GM12891 (cell line): ENCODE measurements around the gene INPP5B.
A peak's percentile ranks its signal among the peaks of the same experiment; 100 is the strongest.
"Not testable (repeated sequence)": the region's sequence is repeated elsewhere in the genome, so short reads cannot be mapped to it uniquely, and the experiment has no call there.

Experiments used
- DNase-seq: peaks from one replicate; pipeline ENCODE4 v3.0.0; 2011; ENCODE audit warnings: low spot score; ENCODE audit not compliant: insufficient read length
- FAIRE-seq: peaks from 2 replicates; lab custom pipeline; 2011; peaks lifted over from hg19 to GRCh38; lab: Jason Lieb, UNC
- PAX5 ChIP-seq: IDR thresholded peaks from 2 replicates; pipeline ENCODE4 v1.6.1; 2011; ENCODE audit warnings: low read length, moderate library complexity, mild to moderate bottlenecking; ENCODE audit not compliant: insufficient read depth, severe bottlenecking
- POLR2A ChIP-seq: IDR thresholded peaks from 2 replicates; pipeline ENCODE4 v1.6.1; 2011; ENCODE audit warnings: low read depth, low read length, control low read depth
- POLR2AphosphoS5 ChIP-seq: IDR thresholded peaks from 2 replicates; pipeline ENCODE4 v1.6.1; 2011; ENCODE audit warnings: low read depth, low read length, control low read depth
- POU2F2 ChIP-seq: IDR thresholded peaks from 2 replicates; pipeline ENCODE4 v1.6.1; 2011; ENCODE audit warnings: low read depth, mild to moderate bottlenecking, control low read depth, low read length, moderate library complexity
- SPI1 ChIP-seq: IDR thresholded peaks from 2 replicates; pipeline ENCODE4 v1.6.1; 2011; ENCODE audit warnings: low read depth, low read length, control low read depth
- TAF1 ChIP-seq: IDR thresholded peaks from 2 replicates; pipeline ENCODE4 v1.6.1; 2011; ENCODE audit warnings: low read depth, low read length, control low read depth

INPP5B gene

DNA sequence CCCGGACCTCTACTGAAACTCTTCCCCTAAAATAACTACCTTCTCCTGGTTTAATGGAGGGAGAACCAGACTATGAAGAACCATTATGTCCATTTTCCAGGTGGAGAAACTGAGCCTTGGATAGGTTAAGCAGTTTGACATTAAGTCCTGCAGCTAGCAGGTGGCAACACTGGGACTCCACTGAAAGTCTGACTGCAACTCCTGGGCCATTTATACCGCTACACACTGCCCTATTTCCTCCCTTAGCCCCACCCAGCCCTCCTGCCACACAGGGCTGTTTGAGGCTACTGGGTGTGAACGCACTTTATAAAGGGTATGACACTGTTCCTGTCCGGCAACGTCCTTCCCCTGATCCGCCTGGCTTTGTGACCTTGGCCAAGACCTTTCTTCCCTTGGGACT, 511 bp upstream of the INPP5B start:
- peak; percentile 9 for TF ChIP-seq TAF1
- TF ChIP-seq PAX5 = no peak
- DNase-seq (no peak), FAIRE-seq (peak; percentile 80)

DNA sequence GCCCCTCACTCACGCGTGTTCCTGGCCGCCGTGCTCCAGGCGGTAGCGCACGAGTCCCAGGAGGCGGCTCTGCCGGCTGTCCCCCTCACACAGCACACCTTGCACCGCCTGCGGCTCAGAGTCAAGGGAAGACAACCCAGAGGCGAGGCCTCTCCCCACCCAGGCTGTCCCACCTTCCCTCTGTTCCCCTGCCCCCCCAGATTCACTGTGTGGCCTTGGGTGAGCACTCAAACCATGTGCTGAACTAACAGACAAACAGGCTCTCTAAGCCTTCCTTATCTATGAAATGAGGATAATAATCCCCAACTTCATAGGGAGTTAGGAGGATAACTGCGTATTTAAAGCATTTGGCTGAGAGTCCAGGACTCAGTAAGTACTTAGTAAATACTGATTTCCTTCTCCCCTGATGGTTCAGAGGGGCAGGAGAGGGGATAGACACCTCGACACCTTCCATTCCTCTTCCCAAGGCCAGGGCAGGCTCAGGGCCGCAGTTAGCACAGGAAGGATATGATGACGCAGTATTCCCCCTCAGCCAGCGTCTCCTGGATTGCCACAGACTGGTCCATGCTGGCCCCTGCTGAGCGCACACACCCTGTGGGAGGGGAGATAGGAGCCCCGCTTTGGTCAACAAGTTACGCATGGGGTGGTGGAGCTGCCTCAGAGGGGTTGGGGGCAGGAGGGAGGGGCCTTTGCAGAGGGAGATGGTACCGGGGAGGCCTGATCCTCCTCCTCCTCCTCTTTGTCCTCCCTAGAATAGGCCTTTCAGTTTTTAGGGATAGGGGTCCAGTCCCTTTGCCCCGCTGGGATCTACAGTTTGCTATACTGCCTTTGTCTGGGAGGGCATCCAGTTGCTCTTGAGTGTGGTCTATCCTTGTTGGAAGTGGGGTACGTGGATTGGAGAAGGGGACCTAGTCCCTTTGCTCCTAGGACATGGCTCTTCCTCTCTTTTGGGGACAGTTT, 830 bp downstream of the INPP5B start:
- DNase-seq = no peak
- FAIRE-seq = peak; percentile 38
- TF ChIP-seq TAF1 (no peak), POLR2A (0 out of 2 replicates have a peak, but pooled peaks have one; percentile 16)

DNA sequence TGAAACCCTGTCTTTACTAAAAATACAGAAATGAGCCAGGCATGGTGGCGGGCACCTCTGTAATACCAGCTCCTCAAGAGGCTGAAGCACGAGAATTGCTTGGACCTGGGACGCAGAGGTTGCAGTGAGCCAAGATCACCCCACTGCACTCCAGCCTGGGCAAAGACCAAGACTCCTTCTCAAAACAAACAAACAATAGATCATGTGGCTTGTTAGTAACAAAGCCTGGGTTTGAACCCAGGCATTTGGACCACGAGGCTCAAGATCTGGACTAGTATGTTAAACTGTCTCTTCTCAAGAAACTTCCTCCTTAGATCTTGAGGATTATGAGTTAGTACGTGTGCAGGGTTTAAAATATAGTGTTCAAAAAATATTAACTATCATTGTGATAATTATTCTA, 1.6 kb downstream of the INPP5B start:
- FAIRE-seq = no peak

DNA sequence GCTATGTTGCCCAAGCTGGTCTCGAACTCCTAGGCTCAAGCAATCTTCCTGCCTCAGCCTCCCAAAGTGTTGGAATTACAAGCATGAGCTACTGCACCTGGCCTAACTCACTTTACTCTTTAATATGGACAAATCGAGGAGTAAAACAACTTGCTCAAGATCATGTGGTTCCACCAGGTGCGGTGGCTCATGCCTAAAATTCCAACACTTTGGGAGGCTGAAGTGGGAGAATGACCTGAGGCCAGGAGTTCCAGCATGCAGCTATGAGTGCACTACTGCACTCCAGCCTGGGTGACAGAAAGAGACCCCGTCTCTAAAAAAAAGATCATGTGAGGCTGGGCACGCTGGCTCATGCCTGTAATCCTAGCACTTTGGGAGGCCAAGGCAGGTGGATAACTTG, 2.0 kb downstream of the INPP5B start:
- DNase-seq (no peak), FAIRE-seq (no peak)
- no peak for TF ChIP-seq SPI1
- no peak for TF ChIP-seq PAX5

More for the DNA sequence above, 1.6 kb downstream of the INPP5B start:
- DNase-seq = no peak
- TF ChIP-seq POU2F2 (no peak), TAF1 (no peak), PAX5 (no peak), POLR2A (no peak)

DNA sequence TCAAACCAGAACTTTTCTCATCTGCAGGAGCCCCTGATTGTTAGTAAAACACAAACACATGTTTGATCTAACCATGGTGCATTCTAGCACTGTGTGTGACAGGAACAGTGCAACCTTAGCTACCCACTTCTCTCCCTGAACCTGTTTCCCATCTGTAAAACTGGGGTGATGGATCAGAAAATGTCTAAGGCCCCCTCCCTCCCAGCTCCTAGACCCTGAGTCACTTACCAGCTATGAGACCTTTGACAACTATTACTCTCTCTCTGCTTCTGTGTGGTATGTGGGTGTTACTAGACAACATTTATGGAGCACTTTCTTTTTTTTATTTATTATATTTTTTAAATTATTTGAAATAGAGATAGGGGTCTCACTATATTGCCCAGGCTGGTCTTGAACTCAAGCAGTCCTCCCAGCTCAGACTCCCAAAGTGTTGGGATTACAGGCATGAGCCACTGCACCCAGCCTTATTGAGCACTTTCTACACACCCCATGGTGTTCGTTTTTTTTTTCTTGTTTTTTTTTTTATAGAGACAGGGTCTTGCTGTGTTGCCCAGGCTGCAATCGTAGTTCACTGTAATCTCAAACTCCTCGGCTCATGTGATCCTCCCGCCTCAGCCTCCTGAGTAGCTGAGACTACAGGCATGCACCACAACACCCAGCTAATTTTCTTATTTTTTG, 2.6 kb downstream of the INPP5B start:
- TF ChIP-seq SPI1 (no peak), POLR2AphosphoS5 (no peak), POU2F2 (no peak), TAF1 (no peak), PAX5 (no peak)
- no peak for FAIRE-seq
- DNase-seq = no peak

DNA sequence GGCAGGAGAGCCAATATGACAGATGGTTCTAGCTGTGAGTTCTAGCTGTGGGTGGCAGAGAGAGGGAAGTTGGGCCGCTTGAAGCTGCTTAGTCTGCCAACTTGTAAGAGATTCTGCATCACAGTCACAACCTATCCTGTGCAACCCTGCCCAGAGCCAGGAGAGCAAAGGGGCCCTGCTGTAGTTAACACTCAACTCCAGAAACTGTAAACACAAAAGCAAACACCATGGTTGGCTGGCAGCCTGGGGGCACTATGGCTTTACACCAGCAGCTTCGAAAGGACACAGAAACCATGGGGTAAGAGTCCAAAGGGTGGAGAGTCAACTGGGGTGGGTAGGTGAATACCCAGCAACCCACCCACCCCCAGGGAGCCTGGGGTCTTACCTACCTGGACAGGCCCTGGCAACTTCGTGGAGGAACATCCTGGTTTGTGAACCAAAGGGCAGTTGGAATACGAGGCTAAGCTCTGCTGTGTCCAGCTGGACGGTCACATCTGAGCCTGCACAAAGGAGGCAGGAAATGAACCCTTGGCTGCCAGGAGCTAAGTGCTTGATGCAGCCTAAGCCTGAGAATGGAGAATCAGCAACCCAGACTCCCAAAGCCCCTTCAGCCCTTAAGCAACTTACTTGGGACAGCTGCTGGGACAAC, 6.4 kb downstream of the INPP5B start:
- FAIRE-seq (no peak), DNase-seq (no peak)
- TF ChIP-seq TAF1 (no peak), POLR2A (no peak), SPI1 (no peak), PAX5 (no peak), POLR2AphosphoS5 (no peak), POU2F2 (no peak)

DNA sequence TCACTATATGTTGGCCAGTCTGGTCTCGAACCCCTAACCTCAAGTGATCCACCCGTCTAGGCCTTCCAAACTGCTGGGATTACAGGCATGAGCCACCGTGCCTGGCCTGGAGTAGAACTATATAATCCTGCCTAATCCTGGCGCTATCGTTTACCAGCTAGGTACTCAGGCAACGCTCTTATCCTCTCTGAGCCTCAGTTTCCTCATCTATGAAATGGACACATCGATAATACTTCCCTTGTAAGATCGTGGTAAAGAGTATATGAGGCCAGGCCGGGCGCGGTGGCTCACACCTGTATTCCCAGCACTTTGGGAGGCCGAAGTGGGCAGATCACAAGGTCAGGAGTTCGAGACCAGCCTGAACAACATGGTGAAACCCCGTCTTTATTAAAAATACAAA, 10.1 kb downstream of the INPP5B start:
- FAIRE-seq, DNase-seq: not testable (repeated sequence)

DNA sequence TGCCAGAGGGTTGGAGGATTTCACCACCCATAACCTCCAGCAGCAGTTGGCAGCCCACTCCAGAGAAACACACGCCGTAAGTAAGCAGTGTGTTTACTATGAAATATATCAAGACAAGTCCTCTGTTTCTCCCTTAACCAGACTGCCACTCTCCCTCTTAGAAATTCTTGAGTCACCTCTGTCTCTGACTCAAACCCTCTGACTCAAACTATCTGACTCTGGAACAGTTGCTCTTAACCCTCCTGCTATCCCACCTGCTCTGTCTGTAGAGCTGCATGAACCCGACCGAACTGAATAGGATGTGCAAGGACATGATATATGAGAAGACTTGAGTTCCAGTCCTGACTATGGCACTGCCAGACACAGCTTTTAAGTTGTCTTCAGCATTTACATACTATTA, 14.1 kb downstream of the INPP5B start:
- FAIRE-seq = no peak
- DNase-seq = no peak
- TF ChIP-seq POLR2A = no peak
- no peak for TF ChIP-seq POLR2AphosphoS5
- TF ChIP-seq POU2F2 = no peak
- no peak for TF ChIP-seq TAF1
- no peak for TF ChIP-seq SPI1
- no peak for TF ChIP-seq PAX5

DNA sequence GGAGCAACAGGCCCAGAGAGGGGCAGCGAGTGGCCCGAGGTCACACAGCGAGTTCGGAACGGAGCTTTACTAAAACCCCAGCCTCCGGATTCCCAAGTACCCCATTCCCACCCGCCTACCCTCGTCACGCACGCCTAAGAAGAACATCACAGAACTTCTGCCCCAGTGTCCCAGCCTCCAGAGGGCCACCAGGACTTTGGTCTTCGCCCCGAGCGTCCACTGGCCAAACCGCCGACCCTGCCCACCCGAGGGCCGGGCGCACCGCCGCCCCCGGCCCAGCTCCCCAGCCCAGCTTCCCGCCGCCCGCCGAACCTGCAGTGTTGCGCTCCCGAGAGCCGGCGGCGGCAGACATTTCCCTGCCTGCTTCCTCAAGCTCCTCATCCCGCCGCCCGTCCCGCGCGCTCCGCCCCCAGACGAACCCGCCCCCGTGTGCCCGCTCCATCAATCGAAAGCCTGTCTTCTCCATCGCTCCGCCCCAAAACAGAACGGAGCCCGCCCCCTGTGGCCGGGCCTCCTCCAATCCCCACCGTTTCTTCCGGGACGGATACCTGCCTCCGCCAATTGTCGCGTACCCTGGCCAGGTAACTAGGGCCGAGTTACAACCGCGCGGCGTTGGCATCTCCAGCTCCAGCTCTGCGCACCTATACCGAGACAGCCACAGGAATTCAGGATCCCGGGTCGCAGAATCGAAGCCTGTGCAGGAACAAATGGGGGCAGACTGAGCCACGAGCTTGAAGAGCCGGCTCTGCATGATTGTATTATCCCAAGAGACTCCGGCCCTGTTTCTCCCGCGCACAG, 15.3 kb downstream of the INPP5B start:
- TF ChIP-seq SPI1 (no peak), POLR2AphosphoS5 (no peak), POLR2A (no peak; the same call in 1 of the 2 replicates), POU2F2 (no peak), PAX5 (no peak), TAF1 (no peak)
- peak; percentile 89 for DNase-seq
- FAIRE-seq = peak; percentile 95

DNA sequence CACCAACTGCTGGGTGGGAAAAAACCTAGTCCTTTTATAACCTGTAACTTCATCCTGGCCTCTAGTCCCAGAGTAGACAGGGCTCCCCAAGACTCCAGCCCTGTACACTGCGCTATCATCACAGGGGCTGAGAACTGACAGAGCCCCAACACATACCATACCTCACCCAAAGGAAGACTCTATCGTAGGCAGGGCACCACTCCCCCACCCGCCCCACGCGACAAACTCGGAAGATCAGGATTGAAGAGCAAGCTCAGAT, 15.8 kb downstream of the INPP5B start:
- FAIRE-seq (no peak), DNase-seq (no peak)

More for the DNA sequence above, 15.8 kb downstream of the INPP5B start:
- TF ChIP-seq TAF1 (no peak), PAX5 (no peak), POLR2A (no peak), POU2F2 (no peak), SPI1 (no peak), POLR2AphosphoS5 (no peak)
